DMS53 treated with DMSO at 0.1 percent for 48 hours (cell line): Measurements from ENCODE around the gene HOXB8.

ENCODE experiments used
- DNase-seq: peaks from one replicate; lab custom pipeline; 2025; ENCODE audit not compliant: unreplicated experiment; lab: John Stamatoyannopoulos, UW

HOXB8 gene

GRCh38 chr17:48637323-48638260 is 22.5 kb upstream of the HOXB8 start:
- DNase-seq: no peak

- DNase-seq: no peak
These were observed 21.3 kb upstream of the HOXB8 start for GRCh38 chr17:48636177-48637018.

GRCh38 chr17:48634493-48635208 is 19.6 kb upstream of the HOXB8 start:
- no peak for DNase-seq

- DNase-seq: no peak
These were observed 18.2 kb upstream of the HOXB8 start for GRCh38 chr17:48633266-48633677.

GRCh38 chr17:48632579-48633265 is 17.6 kb upstream of the HOXB8 start:
- no peak for DNase-seq

- no peak for DNase-seq
These were observed 16.8 kb upstream of the HOXB8 start for GRCh38 chr17:48631693-48632578.

GRCh38 chr17:48630925-48631692 is 16.0 kb upstream of the HOXB8 start:
- DNase-seq: no peak

GRCh38 chr17:48630009-48630924 is 15.2 kb upstream of the HOXB8 start:
- DNase-seq: no peak

GRCh38 chr17:48629411-48629759 is 14.3 kb upstream of the HOXB8 start:
- no peak for DNase-seq

GRCh38 chr17:48628649-48629410 is 13.7 kb upstream of the HOXB8 start:
- no peak for DNase-seq

- DNase-seq: no peak
These were observed 12.8 kb upstream of the HOXB8 start for GRCh38 chr17:48627623-48628521.

- DNase-seq: no peak
These were observed 12.1 kb upstream of the HOXB8 start for GRCh38 chr17:48627118-48627597.

GRCh38 chr17:48626245-48627117 is 11.4 kb upstream of the HOXB8 start, which contains the start of gene HOXB9:
Gene HOXB9, minus strand, starts transcription at chr17:48626358. Its CDS starts 89 bp downstream, at chr17:48626269.
- DNase-seq: no peak

GRCh38 chr17:48625495-48626244 is 10.6 kb upstream of the HOXB8 start:
- DNase-seq: no peak
